ENCODE results near the gene DHCR24.

DNA sequence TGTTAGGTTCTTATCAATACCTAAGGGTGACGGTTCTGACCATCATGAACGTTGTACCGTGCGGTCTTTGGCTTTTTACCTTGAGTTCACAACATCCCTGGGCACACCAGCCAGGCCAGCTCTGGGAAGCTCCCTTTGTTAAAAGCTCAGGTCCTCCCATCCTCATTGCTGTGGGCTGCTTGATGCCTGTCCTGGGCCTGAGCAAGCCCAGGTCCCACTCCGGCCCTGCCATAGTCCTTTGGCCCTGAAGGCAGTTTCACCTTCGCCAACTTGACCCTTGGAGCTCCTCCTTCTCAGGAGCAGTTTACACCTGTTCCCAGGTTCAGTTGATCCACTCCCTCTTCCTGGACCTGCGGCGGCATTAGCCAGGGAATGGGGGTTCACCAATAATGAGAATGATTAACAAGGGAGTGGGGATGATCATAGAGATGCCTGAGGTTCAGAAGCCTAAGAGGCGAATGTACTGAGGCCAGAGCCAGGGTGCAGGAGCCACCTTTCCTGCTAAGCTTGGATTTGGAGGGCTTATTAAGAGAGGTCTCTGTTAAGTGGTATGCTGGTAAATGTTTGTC is 40.2 kb downstream of the DHCR24 start:
- TF ChIP-seq, protein P1, sequence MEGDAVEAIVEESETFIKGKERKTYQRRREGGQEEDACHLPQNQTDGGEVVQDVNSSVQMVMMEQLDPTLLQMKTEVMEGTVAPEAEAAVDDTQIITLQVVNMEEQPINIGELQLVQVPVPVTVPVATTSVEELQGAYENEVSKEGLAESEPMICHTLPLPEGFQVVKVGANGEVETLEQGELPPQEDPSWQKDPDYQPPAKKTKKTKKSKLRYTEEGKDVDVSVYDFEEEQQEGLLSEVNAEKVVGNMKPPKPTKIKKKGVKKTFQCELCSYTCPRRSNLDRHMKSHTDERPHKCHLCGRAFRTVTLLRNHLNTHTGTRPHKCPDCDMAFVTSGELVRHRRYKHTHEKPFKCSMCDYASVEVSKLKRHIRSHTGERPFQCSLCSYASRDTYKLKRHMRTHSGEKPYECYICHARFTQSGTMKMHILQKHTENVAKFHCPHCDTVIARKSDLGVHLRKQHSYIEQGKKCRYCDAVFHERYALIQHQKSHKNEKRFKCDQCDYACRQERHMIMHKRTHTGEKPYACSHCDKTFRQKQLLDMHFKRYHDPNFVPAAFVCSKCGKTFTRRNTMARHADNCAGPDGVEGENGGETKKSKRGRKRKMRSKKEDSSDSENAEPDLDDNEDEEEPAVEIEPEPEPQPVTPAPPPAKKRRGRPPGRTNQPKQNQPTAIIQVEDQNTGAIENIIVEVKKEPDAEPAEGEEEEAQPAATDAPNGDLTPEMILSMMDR (IDR thresholded peaks at IDR 0.05): no peak
- no peak for TF ChIP-seq EZH2 (IDR thresholded peaks at IDR 0.05; ENCODE audit: borderline replicate concordance, insufficient read depth, low read depth, low read length, poor library complexity, severe bottlenecking)
